K562 (cell line): ENCODE data around the gene SRPK2. TPM values are rescaled to one million over a fixed set of nuclear protein-coding genes. Genes with fewer than 3 reads are reported as not detected.

Experiments used
- CTCFL ChIP-seq: IDR thresholded peaks from 2 replicates; pipeline ENCODE4 v1.6.1; 2011; ENCODE audit warnings: borderline replicate concordance, low read depth, mild to moderate bottlenecking, moderate library complexity, low read length; ENCODE audit not compliant: insufficient read depth, poor library complexity, severe bottlenecking
- FOXA3 ChIP-seq, 2 experiments: fragments of 450-650 bp in 1 of 2; sonication (generic) in 1 of 2; formaldehyde crosslinking; IDR thresholded peaks in 1 of 2; conservative IDR thresholded peaks in 1 of 2; 2 replicates each; pipeline versions ENCODE4 v1.4.0 to v1.8.0; 2020 to 2022; ENCODE audit warnings: mild to moderate bottlenecking in 2 of 2, missing genetic modification reagents in 1 of 2
- HOXB6 ChIP-seq: fragments of 250-450 bp; sonication (Bioruptor Pico); IDR thresholded peaks from 2 replicates; pipeline ENCODE4 v1.5.1; 2022; ENCODE audit warnings: mild to moderate bottlenecking, borderline replicate concordance
- LEF1 ChIP-seq: fragments of 450-650 bp; IDR thresholded peaks from 2 replicates; pipeline ENCODE4 v1.6.1; 2016; ENCODE audit warnings: mild to moderate bottlenecking
- MBD2 ChIP-seq: sonication (generic); IDR thresholded peaks from 2 replicates; pipeline ENCODE4 v1.6.1; 2016; ENCODE audit warnings: low read depth, borderline replicate concordance
- PKNOX1 ChIP-seq: fragments of 450-650 bp; IDR thresholded peaks from 2 replicates; pipeline ENCODE4 v1.6.1; 2016
- SAP30 ChIP-seq: fragments of 200-600 bp; sonication (generic); IDR thresholded peaks from 2 replicates; pipeline ENCODE4 v1.6.1; 2012; ENCODE audit warnings: borderline replicate concordance, low read depth, mild to moderate bottlenecking, moderate library complexity, low read length, control low read depth, inconsistent platforms; ENCODE audit not compliant: insufficient read depth, poor library complexity, severe bottlenecking
- TAF15 ChIP-seq: fragments of 200-400 bp; formaldehyde crosslinking; IDR thresholded peaks from 2 replicates; pipeline ENCODE4 v1.6.1; 2017; ENCODE audit warnings: mild to moderate bottlenecking, low read depth, low read length, moderate library complexity
- TCF7L2 ChIP-seq: fragments of 150-350 bp; IDR thresholded peaks from 2 replicates; pipeline ENCODE4 v1.6.1; 2016; ENCODE audit warnings: low read depth, mild to moderate bottlenecking, low read length, moderate library complexity
- THAP12 ChIP-seq: fragments of 250-450 bp; sonication (Bioruptor Pico); IDR thresholded peaks from 2 replicates; pipeline ENCODE4 v1.9.0; 2021; ENCODE audit warnings: mild to moderate bottlenecking, inconsistent platforms
- USF1 ChIP-seq: sonication (generic); formaldehyde crosslinking; IDR thresholded peaks from 2 replicates; pipeline ENCODE4 v1.9.0; 2022; ENCODE audit warnings: mild to moderate bottlenecking, missing genetic modification reagents
- ZNF507 ChIP-seq: conservative IDR thresholded peaks from 2 replicates; pipeline ENCODE4 v1.6.1; 2017; ENCODE audit warnings: missing genetic modification characterization, missing compliant biosample characterization
- ZNF586 ChIP-seq: fragments of 450-650 bp; formaldehyde crosslinking; conservative IDR thresholded peaks from 2 replicates; pipeline ENCODE4 v1.4.0; 2020; ENCODE audit warnings: mild to moderate bottlenecking, moderate library complexity
- ZNF609 ChIP-seq: sonication (generic); formaldehyde crosslinking; IDR thresholded peaks from 2 replicates; pipeline ENCODE4 v1.8.1; 2023; ENCODE audit warnings: missing genetic modification reagents, mild to moderate bottlenecking, borderline replicate concordance
- polyA plus RNA-seq, 8 experiments: library from polyadenylated mRNA; depleted of rRNA in 4 of 8; stranded (reverse) in 5 of 8; unstranded in 3 of 8; fragments of >200 nt; fragmentation: Nextera tagmentation in 2 of 8; fragmentation: Illumina TruSeq in 1 of 8; extraction: Ambion mirVana in 2 of 8; extraction: Trizol in 1 of 8; gene quantifications; 2 replicates each; pipeline versions ENCODE4 v1.2.1 to v1.2.3, GENCODE V29; 2011 to 2014; ENCODE audit warnings: inconsistent platforms in 1 of 8, missing spikeins in 1 of 8
- total RNA-seq, 7 experiments: library from RNA; depleted of rRNA in 6 of 7; stranded (reverse); fragments of >200 nt in 6 of 7; fragmentation: Illumina TruSeq in 2 of 7; extraction: Trizol in 2 of 7; gene quantifications; 2 replicates each; pipeline versions ENCODE4 v1.2.1 to v1.2.3, GENCODE V29; 2011 to 2021; ENCODE audit warnings: low replicate concordance in 1 of 7

The SRPK2 gene
- total and polyA plus RNA-seq, 9 of the 15 experiments (the other 6 are each of a cell fraction or from before 2014, with no cell fraction given) = 21.5 to 44.7 (median 33.3) TPM

GRCh38 chr7:105353752-105354328 lies 34.9 kb downstream of the SRPK2 start (continued):
- peak; percentile 57 for TF ChIP-seq USF1 (CRISPR knock-in tag)
- no peak for TF ChIP-seq ZNF507 (tag)
- TF ChIP-seq ZNF586 (CRISPR knock-in tag) = no peak
- no peak for TF ChIP-seq MBD2
- peak; percentile 49; the same call in 1 of the 2 replicates for TF ChIP-seq PKNOX1
- no peak for TF ChIP-seq ZNF609
- TF ChIP-seq CTCFL = no peak
- no peak for TF ChIP-seq HOXB6 (CRISPR knock-in tag)
- TF ChIP-seq LEF1 = no peak
- TF ChIP-seq SAP30 = peak; percentile 23
- 0 out of 4 replicates have a peak, but pooled peaks of 1 of the 2 experiments have one; percentile 34 for TF ChIP-seq FOXA3 (CRISPR knock-in tag; conservative IDR thresholded peaks at IDR 0.05 in 1 of 2, IDR thresholded peaks at IDR 0.05 in 1 of 2)
- TF ChIP-seq TCF7L2 = no peak
- no peak for TF ChIP-seq TAF15
- TF ChIP-seq THAP12 (CRISPR knock-in tag) = no peak
